Measurements from ENCODE around the gene ACR.

DNA sequence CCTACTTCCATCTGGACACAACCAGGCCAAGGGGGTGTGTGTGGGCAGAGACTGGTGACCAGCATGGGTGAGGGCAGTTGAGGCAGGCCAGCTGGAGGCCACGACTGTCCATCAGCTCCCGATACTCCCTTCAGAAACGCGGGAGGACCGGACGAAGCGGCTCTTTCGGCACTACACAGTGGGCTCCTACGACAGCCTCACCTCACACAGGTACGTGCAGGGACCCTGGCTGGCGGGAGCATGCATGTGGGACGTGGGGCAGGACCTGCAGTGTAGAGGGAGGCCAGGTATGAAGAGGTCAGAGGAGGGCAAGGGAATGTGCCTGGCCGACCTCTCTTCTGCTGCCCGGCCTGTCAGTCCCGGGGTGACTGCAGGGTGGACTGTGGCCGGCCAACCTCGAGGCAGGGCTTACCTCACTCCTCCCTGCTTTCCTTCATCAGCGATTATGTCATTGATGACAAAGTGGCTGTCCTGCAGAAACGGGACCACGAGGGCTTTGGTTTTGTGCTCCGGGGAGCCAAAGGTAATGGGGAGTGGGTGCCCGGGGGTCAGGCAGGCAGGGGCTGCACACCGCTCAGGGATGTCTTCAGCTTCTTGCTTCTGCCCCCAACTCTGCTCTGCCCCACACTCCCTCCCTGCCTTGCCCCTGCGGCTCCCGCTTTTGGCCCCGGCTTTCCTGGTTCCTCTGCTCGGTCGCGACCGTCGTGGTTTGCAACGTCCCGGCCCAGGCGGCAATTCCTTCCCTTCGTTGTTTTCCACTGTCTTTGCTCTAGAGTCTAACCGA is 34.1 kb upstream of the ACR start:
- no peak for TF ChIP-seq EZH2 (IDR thresholded peaks at IDR 0.05; ENCODE audit: borderline replicate concordance, low read length)
- TF ChIP-seq, protein P1, sequence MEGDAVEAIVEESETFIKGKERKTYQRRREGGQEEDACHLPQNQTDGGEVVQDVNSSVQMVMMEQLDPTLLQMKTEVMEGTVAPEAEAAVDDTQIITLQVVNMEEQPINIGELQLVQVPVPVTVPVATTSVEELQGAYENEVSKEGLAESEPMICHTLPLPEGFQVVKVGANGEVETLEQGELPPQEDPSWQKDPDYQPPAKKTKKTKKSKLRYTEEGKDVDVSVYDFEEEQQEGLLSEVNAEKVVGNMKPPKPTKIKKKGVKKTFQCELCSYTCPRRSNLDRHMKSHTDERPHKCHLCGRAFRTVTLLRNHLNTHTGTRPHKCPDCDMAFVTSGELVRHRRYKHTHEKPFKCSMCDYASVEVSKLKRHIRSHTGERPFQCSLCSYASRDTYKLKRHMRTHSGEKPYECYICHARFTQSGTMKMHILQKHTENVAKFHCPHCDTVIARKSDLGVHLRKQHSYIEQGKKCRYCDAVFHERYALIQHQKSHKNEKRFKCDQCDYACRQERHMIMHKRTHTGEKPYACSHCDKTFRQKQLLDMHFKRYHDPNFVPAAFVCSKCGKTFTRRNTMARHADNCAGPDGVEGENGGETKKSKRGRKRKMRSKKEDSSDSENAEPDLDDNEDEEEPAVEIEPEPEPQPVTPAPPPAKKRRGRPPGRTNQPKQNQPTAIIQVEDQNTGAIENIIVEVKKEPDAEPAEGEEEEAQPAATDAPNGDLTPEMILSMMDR (conservative IDR thresholded peaks at IDR 0.05 in 1 of 2, IDR thresholded peaks at IDR 0.05 in 1 of 2; ENCODE audit: extremely low read depth in 1 of 2, insufficient read depth in 1 of 2, low read depth in 1 of 2, low read length in 2 of 2) = no peak
